Panc1 (cell line): ENCODE data around the gene FCF1. TPM values are rescaled to one million over a fixed set of nuclear protein-coding genes. Genes with fewer than 3 reads are reported as not detected.

Experiments
- ATAC-seq: fragments of 200-7000 bp; cut with Tn5 transposase; 2 replicates; pipeline ENCODE4 v1.9.1; 2020; ENCODE audit warnings: mild to moderate bottlenecking, moderate library complexity
- BruUV-seq: library from RNA; stranded (reverse); fragments of 400-500 nt; replicated peaks from 2 replicates; lab custom pipeline; 2021; lab: Mats Ljungman, UMichigan
- CTCF ChIA-PET: fragments of 300-600 bp; sonication (Branson Sonifier 250); formaldehyde crosslinking; loops from one replicate; lab custom pipeline; 2022; ENCODE audit warnings: antibody characterized with exemption; lab: Charles Lee
- POLR2A ChIA-PET: fragments of 300-600 bp; sonication (Branson Sonifier 250); formaldehyde crosslinking; loops from one replicate; lab custom pipeline; 2022; ENCODE audit warnings: antibody characterized with exemption; lab: Charles Lee
- DNase-seq: peaks from one replicate; pipeline ENCODE4 v3.0.0-alpha.2; 2010; ENCODE audit warnings: low read depth, low spot score
- H3K27ac ChIP-seq: 2 replicates; pipeline ENCODE4 v1.5.1; 2011; ENCODE audit warnings: mild to moderate bottlenecking, low read length, inconsistent platforms
- H3K27me3 ChIP-seq: fragments of 200-500 bp; sonication (Bioruptor generic); 2 replicates; pipeline ENCODE4 v1.6.0; 2014; ENCODE audit warnings: low read length, inconsistent platforms; ENCODE audit not compliant: control insufficient read depth, insufficient read depth
- H3K36me3 ChIP-seq: fragments of 200-500 bp; sonication (Bioruptor generic); 2 replicates; pipeline ENCODE4 v1.5.1; 2014; ENCODE audit warnings: inconsistent platforms, mild to moderate bottlenecking, low read length, moderate library complexity; ENCODE audit not compliant: control insufficient read depth, insufficient read depth
- H3K4me1 ChIP-seq: 2 replicates; pipeline ENCODE4 v1.5.1; 2011; ENCODE audit warnings: inconsistent platforms, mild to moderate bottlenecking, low read length, moderate library complexity; ENCODE audit not compliant: control insufficient read depth, insufficient read depth
- H3K4me3 ChIP-seq, 2 experiments: 2 replicates each; pipeline ENCODE4 v1.5.1; 2011 to 2012; ENCODE audit warnings: low read depth in 2 of 2, low read length in 2 of 2, mild to moderate bottlenecking in 2 of 2, inconsistent platforms in 1 of 2, moderate library complexity in 1 of 2
- H3K9me3 ChIP-seq: fragments of 200-500 bp; sonication (Bioruptor generic); 2 replicates; pipeline ENCODE4 v1.5.1; 2014; ENCODE audit warnings: low read depth, mild to moderate bottlenecking, inconsistent platforms, low read length, moderate library complexity; ENCODE audit not compliant: control insufficient read depth, insufficient read depth
- CTCF ChIP-seq: fragments of 450-650 bp; IDR thresholded peaks from 2 replicates; pipeline ENCODE4 v1.5.1; 2017; ENCODE audit warnings: mild to moderate bottlenecking
- POLR2AphosphoS5 ChIP-seq: IDR thresholded peaks from 2 replicates; pipeline ENCODE4 v1.6.1; 2012; ENCODE audit warnings: mild to moderate bottlenecking, low read depth, low read length, moderate library complexity
- REST ChIP-seq, 2 experiments: IDR thresholded peaks; 2 replicates each; pipeline ENCODE4 v1.6.1; 2011 to 2012; ENCODE audit warnings: low read depth in 2 of 2, control low read depth in 1 of 2, low read length in 1 of 2, mild to moderate bottlenecking in 1 of 2, moderate library complexity in 1 of 2; ENCODE audit not compliant: insufficient read depth in 1 of 2
- SIN3A ChIP-seq: IDR thresholded peaks from 2 replicates; pipeline ENCODE4 v1.6.1; 2012; ENCODE audit warnings: low read depth, mild to moderate bottlenecking, low read length, moderate library complexity, borderline replicate concordance; ENCODE audit not compliant: insufficient read depth
- TCF7L2 ChIP-seq: IDR thresholded peaks from 2 replicates; pipeline ENCODE4 v1.6.1; 2011; ENCODE audit warnings: mild to moderate bottlenecking, low read depth, low read length, inconsistent platforms
- in situ Hi-C: cut with HindIII; loops from 2 replicates; pipeline ENCODE4 v1.10.0; 2016; ENCODE audit warnings: low sequenced_read_pairs, low pct_unique_long_range_greater_than_20kb
- intact Hi-C: fragments of 100-400 bp; cut with micrococcal nuclease; formaldehyde crosslinking; loops from one replicate; pipeline ENCODE4 v1.10.0; 2022; ENCODE audit not compliant: unreplicated experiment
- total RNA-seq: library from RNA; stranded (reverse); gene quantifications from one replicate; pipeline ENCODE4 v1.2.1, GENCODE V29; 2021; ENCODE audit not compliant: unreplicated experiment

The FCF1 gene
- total RNA-seq, 1 experiment from 2014 or later = 41.5 TPM

- Histone ChIP-seq H3K27ac (no peak overlapping the region), H3K9me3 (no peaks in the 10 kb centered on the region), H3K4me3 (no peak overlapping the region), H3K27me3 (no peaks in the 10 kb centered on the region), H3K4me1 (no peaks in the 10 kb centered on the region), H3K36me3 (peaks cover 16% of the 10 kb centered on the region)
- BruUV-seq = no TSS peak
- CTCF ChIA-PET = no interaction called here
- in situ Hi-C loops = no loop called here
- TF ChIP-seq CTCF = no peak
- no peak for TF ChIP-seq REST (IDR thresholded peaks at IDR 0.05; ENCODE audit: insufficient read depth in 1 of 2, low read depth in 2 of 2, low read length in 1 of 2)
- no peak for TF ChIP-seq POLR2AphosphoS5
- TF ChIP-seq TCF7L2 = no peak
- TF ChIP-seq SIN3A = no peak
- no peak for DNase-seq
- intact Hi-C loops = no loop called here
- no peak for ATAC-seq
- POLR2A ChIA-PET = no interaction called here
Observed at GRCh38 chr14:74673768-74674167, 39.2 kb upstream of the FCF1 start.

GRCh38 chr14:74675219-74675618 is 37.7 kb upstream of the FCF1 start:
- no peaks in the 10 kb centered on the region for H3K9me3 ChIP-seq
- H3K27ac ChIP-seq = no peak overlapping the region
- H3K36me3 ChIP-seq = peaks cover 16% of the 10 kb centered on the region
- no peak overlapping the region for H3K4me3 ChIP-seq
- H3K27me3 ChIP-seq = no peaks in the 10 kb centered on the region
- DNase-seq (no peak), ATAC-seq (no peak)
- CTCF ChIA-PET = no interaction called here
- POLR2A ChIA-PET = no interaction called here
- BruUV-seq = no TSS peak
- intact Hi-C loops (no loop called here), in situ Hi-C loops (no loop called here)
- TF ChIP-seq POLR2AphosphoS5 (no peak), CTCF (no peak), TCF7L2 (no peak), SIN3A (no peak), REST (IDR thresholded peaks at IDR 0.05; ENCODE audit: insufficient read depth in 1 of 2, low read depth in 2 of 2, low read length in 1 of 2) (no peak)
- H3K4me1 ChIP-seq = no peaks in the 10 kb centered on the region
